ENCODE data around the gene BMERB1. TPM values are rescaled to one million over a fixed set of nuclear protein-coding genes. Genes with fewer than 3 reads are reported as not detected.
"Not testable (repeated sequence)": the region's sequence is repeated elsewhere in the genome, so short reads cannot be mapped to it uniquely, and the experiment has no call there.

Gene BMERB1
- total and polyA plus RNA-seq, 7 donors, result 26.6 to 133 (median 41.3) TPM

GRCh38 chr16:15606518-15607220, 172.3 kb downstream of the BMERB1 start:
- no peak for TF ChIP-seq CTCF (IDR thresholded peaks at IDR 0.05)
- ATAC-seq (no peak), DNase-seq (no peak)
- Histone ChIP-seq H3K4me1 (peaks cover 40% of the 10 kb centered on the region), H3K4me3 (no peak overlapping the region), H3K36me3 (ENCODE audit: insufficient read depth in 1 of 2, low read depth in 1 of 2) (peaks cover 5 to 88% of the 10 kb centered on the region in 2 donors), H3K9me3 (no peaks in the 10 kb centered on the region), H3K27ac (peak overlapping the region; percentile 78), H3K27me3 (ENCODE audit: insufficient read depth in 3 of 3, low read length in 2 of 3) (no peaks in the 10 kb centered on the region)
- intact Hi-C loops (cut with DNase I), result loop anchor here (5.0 kb wide), 2 partner anchors 44 to 84 kb away; no protein-coding TSS in a partner anchor
- WGBS, 3 donors, result 92 to 93% (median 92%) methylated on average over 5 of the region's 5 CpGs

GRCh38 chr16:15607221-15607699, 172.9 kb downstream of the BMERB1 start:
- peak overlapping the region; percentile 78 for H3K27ac ChIP-seq
- DNase-seq; ATAC-seq; H3K4me3 ChIP-seq; H3K27me3 ChIP-seq (ENCODE audit: insufficient read depth in 3 of 3, low read length in 2 of 3); H3K9me3 ChIP-seq: not testable (repeated sequence)
- peaks cover 43% of the 10 kb centered on the region for H3K4me1 ChIP-seq
- intact Hi-C loops (cut with DNase I), result loop anchor here (5.0 kb wide), 2 partner anchors 45 to 85 kb away; no protein-coding TSS in a partner anchor
- WGBS, 3 donors, result 58 to 72% (median 60%) methylated on average over 10 to 12 of the region's 12 CpGs
- peaks cover 2 to 88% of the 10 kb centered on the region in 2 donors for H3K36me3 ChIP-seq (ENCODE audit: insufficient read depth in 1 of 2, low read depth in 1 of 2)

- TF ChIP-seq CTCF (IDR thresholded peaks at IDR 0.05), result no peak
- DNase-seq (peak; percentile 78 to 92), ATAC-seq (peak; percentile 79 to 92 (median 90))
- 32 to 57% (median 36%) methylated on average over 13 of the region's 13 CpGs for WGBS, 3 donors
- Histone ChIP-seq H3K4me3 (no peak overlapping the region), H3K4me1 (peaks cover 49% of the 10 kb centered on the region), H3K36me3 (ENCODE audit: insufficient read depth in 1 of 2, low read depth in 1 of 2) (peaks cover 2 to 88% of the 10 kb centered on the region in 2 donors), H3K27ac (peak overlapping the region; percentile 78), H3K27me3 (ENCODE audit: insufficient read depth in 3 of 3, low read length in 2 of 3) (no peaks in the 10 kb centered on the region), H3K9me3 (no peaks in the 10 kb centered on the region)
- intact Hi-C loops (cut with DNase I), result loop anchor here (5.0 kb wide), 2 partner anchors 46 to 86 kb away; no protein-coding TSS in a partner anchor
Observed at GRCh38 chr16:15607700-15608396, 173.5 kb downstream of the BMERB1 start.

- Histone ChIP-seq H3K27me3 (ENCODE audit: insufficient read depth in 3 of 3, low read length in 2 of 3) (no peaks in the 10 kb centered on the region), H3K4me1 (peaks cover 52% of the 10 kb centered on the region), H3K36me3 (ENCODE audit: insufficient read depth in 1 of 2, low read depth in 1 of 2) (peaks cover 2 to 88% of the 10 kb centered on the region in 2 donors), H3K4me3 (no peak overlapping the region), H3K27ac (peak overlapping the region; percentile 78), H3K9me3 (no peaks in the 10 kb centered on the region)
- DNase-seq, result no peak
- WGBS, 3 donors, result 62 to 73% (median 64%) methylated on average over 19 of the region's 19 CpGs
- ATAC-seq, result peak; percentile 59 to 73 (median 64)
- no peak for TF ChIP-seq CTCF (IDR thresholded peaks at IDR 0.05)
- intact Hi-C loops (cut with DNase I), result loop anchor here (5.0 kb wide), 2 partner anchors 46 to 86 kb away; no protein-coding TSS in a partner anchor
Observed at GRCh38 chr16:15608398-15609285, 174.3 kb downstream of the BMERB1 start.
